Prostate gland (tissue), 2 donors: ENCODE data around the gene STK35.

Experiments used
- CTCF ChIP-seq, 4 experiments: fragments of 200-600 bp in 2 of 4; fragments of 450-650 bp in 2 of 4; sonication (generic) in 2 of 4; IDR thresholded peaks; 1 replicate in 3 of 4; 2 replicates in 1 of 4; pipeline ENCODE4 v1.5.1; 2016 to 2019; ENCODE audit warnings: antibody characterized with exemption in 4 of 4, mild to moderate bottlenecking in 2 of 4, moderate library complexity in 2 of 4
- POLR2A ChIP-seq: fragments of 450-650 bp; IDR thresholded peaks from one replicate; pipeline ENCODE4 v1.6.1; 2016; ENCODE audit warnings: antibody characterized with exemption, mild to moderate bottlenecking
- POLR2AphosphoS5 ChIP-seq: sonication (generic); formaldehyde crosslinking; IDR thresholded peaks from one replicate; pipeline ENCODE4 v1.6.1; 2017; ENCODE audit warnings: antibody characterized with exemption

GRCh38 chr20:2053615-2054014, 48.0 kb upstream of the STK35 start:
- no peak for TF ChIP-seq POLR2AphosphoS5
- TF ChIP-seq CTCF (IDR thresholded peaks at IDR 0.05), result no peak
- TF ChIP-seq POLR2A, result no peak
